ENCODE measurements around the gene IL10.

DNA sequence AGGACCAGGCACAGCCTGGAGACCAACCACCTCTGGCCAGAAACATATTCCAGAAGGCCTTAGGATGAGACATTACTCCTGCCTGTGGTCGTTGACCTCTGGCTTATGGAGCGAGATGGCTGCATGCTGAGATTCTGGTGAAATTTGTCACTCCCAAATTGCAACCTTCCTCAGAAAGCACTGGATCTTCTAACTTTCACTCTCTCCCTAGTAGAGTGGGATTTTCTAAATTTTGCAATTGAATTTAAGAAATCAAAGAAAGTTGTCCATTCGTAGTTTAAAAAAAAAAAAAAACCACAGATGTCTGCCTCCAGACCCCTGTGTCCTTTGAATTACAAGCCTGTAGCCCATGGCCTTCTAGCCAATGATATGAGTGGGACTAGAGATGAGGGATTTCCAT lies 28.6 kb upstream of the IL10 start:
- no peak for TF ChIP-seq NFIC (IDR thresholded peaks at IDR 0.05; ENCODE audit: borderline replicate concordance)
- no peak for TF ChIP-seq CTCF (IDR thresholded peaks at IDR 0.05)
- no peak for TF ChIP-seq POLR2AphosphoS5 (IDR thresholded peaks at IDR 0.05; ENCODE audit: low read depth, low read length)
- TF ChIP-seq USF2 (IDR thresholded peaks at IDR 0.05; ENCODE audit: borderline replicate concordance, low read depth, low read length), result no peak
- TF ChIP-seq MAX (IDR thresholded peaks at IDR 0.05; ENCODE audit: low read depth), result no peak
- no peak for TF ChIP-seq TEAD4 (IDR thresholded peaks at IDR 0.05; ENCODE audit: borderline replicate concordance, insufficient read depth)
- no peak for TF ChIP-seq NRF1 (IDR thresholded peaks at IDR 0.05; ENCODE audit: low read depth, low read length)
